Astrocyte of the spinal cord (primary cell): ENCODE data around the gene UBAC2.

Experiments used
- DNase-seq: peaks from one replicate; pipeline ENCODE4 v3.0.0; 2011; ENCODE audit warnings: low read depth, low spot score
- H3K4me3 ChIP-seq: 2 replicates; pipeline ENCODE4 v1.5.1; 2011; ENCODE audit warnings: low read depth, mild to moderate bottlenecking, low read length, moderate library complexity
- in situ Hi-C: cut with HindIII; loops from 2 replicates; pipeline ENCODE4 v1.10.0; 2017; ENCODE audit warnings: low sequenced_read_pairs
- TF ChIP-seq, protein P1 (sequence below): IDR thresholded peaks from 2 replicates; pipeline ENCODE4 v1.5.1; 2012; ENCODE audit warnings: low read depth, mild to moderate bottlenecking, low read length, inconsistent platforms

UBAC2 gene

DNA sequence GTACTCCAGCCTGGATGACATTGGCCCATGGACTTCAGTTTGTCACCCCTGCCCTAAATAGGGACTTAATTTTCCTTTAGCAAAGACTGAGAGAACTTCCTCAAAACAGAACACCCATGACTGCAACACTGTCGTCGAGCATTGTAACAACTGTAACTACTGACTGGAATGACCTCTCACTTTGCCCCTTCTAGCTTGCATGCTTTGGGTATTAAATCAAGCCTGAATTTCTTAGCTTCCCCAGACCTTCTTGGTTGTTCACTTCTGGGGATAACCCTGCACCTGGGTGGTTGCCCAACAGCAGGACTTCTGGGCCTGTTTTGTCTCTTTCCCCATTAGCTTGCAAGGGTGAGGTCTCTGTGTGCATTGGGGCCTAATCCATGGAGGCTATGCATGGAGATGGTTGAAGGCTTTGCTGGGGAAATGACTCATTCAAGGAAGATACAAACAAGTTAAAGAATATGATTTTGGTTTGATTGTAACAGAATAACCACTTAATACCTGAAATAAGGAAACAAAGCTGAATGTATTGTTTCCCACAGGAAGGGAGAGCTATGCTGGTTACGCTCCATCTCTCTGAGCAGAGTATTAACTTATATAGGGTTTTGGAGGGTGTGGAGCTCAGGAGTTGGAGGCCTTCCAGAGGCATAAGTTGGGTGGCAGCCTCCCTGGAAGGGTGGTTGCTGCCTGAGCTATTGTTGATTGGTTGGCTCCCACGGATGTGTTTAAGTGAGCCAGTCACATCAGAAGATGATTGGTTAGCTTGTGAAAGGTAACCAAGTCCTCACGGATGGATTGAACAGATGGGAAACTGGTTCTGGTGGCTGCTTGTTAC is 34.7 kb upstream of the UBAC2 start:
- TF ChIP-seq, protein P1, sequence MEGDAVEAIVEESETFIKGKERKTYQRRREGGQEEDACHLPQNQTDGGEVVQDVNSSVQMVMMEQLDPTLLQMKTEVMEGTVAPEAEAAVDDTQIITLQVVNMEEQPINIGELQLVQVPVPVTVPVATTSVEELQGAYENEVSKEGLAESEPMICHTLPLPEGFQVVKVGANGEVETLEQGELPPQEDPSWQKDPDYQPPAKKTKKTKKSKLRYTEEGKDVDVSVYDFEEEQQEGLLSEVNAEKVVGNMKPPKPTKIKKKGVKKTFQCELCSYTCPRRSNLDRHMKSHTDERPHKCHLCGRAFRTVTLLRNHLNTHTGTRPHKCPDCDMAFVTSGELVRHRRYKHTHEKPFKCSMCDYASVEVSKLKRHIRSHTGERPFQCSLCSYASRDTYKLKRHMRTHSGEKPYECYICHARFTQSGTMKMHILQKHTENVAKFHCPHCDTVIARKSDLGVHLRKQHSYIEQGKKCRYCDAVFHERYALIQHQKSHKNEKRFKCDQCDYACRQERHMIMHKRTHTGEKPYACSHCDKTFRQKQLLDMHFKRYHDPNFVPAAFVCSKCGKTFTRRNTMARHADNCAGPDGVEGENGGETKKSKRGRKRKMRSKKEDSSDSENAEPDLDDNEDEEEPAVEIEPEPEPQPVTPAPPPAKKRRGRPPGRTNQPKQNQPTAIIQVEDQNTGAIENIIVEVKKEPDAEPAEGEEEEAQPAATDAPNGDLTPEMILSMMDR: no peak
- in situ Hi-C loops: no loop called here
- H3K4me3 ChIP-seq: no peak overlapping the region
- no peak for DNase-seq

DNA sequence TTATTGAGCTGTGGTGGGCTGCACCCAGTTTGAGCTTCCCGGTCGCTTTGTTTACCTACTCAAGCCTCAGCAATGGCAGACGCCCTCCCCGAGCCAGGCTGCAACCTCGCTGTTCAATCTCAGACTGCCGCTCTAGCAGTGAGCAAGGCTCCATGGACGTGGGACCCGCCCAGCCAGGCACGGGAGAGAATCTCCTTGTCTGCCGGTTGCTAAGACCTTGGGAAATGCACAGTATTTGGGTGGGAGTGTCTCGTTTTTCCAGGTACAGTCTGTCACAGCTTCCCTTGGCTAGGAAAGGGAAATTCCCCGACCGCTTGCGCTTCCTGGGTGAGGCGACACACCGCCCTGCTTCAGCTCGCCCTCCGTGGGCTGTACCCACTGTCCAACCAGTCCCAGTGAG is 27.7 kb upstream of the UBAC2 start:
- no peak for DNase-seq
- in situ Hi-C loops: no loop called here
- TF ChIP-seq, protein P1: no peak
- no peak overlapping the region for H3K4me3 ChIP-seq

DNA sequence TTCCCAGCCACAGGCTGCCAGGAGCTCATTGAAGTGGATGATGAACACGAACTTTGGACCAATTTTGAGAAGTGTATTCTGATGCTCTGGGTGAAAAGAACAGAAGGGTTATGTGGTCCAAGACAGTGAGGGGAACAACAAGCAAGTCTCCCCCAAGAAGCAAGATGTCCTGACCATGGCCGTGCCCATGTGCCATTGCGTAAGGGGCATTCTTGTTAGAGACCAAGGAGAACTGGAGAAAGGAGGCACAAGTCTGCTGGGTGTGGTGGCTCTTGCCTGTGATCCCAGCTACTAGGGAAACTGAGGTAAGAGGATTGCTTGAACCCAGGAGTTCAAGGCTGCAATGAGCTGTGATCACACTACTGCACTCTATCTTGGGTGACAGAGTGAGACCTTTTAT is 27.0 kb upstream of the UBAC2 start:
- DNase-seq: no peak
- TF ChIP-seq, protein P1: no peak
- in situ Hi-C loops: no loop called here
- H3K4me3 ChIP-seq: no peak overlapping the region

DNA sequence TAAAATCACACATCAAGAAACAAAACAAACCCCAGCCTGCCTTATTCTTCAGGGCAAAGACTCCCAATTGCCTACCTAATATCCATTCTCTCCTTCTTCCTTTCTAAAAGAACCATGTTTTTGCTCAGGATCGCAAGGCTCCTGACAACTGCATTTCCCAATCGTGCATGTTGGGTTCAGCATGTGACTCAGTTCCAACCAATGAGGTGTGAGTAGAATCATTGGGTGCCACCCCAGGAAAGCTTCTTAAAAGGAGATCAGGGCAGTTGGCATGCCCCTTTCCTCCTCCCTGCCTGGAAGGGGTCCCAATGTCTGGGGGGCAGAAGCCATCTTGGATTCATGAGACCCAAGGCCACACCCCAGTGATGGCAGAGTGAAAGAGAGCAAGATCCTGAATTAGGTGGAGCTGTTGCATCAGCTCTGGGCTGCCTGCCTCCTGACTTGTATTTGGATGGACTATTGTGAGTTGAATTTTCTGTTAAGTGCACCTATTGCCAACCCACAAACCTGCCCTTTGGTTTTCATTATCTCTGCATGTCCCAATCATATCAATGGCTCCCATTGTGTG is 26.0 kb upstream of the UBAC2 start:
- TF ChIP-seq, protein P1: no peak
- DNase-seq: no peak
- in situ Hi-C loops: no loop called here

DNA sequence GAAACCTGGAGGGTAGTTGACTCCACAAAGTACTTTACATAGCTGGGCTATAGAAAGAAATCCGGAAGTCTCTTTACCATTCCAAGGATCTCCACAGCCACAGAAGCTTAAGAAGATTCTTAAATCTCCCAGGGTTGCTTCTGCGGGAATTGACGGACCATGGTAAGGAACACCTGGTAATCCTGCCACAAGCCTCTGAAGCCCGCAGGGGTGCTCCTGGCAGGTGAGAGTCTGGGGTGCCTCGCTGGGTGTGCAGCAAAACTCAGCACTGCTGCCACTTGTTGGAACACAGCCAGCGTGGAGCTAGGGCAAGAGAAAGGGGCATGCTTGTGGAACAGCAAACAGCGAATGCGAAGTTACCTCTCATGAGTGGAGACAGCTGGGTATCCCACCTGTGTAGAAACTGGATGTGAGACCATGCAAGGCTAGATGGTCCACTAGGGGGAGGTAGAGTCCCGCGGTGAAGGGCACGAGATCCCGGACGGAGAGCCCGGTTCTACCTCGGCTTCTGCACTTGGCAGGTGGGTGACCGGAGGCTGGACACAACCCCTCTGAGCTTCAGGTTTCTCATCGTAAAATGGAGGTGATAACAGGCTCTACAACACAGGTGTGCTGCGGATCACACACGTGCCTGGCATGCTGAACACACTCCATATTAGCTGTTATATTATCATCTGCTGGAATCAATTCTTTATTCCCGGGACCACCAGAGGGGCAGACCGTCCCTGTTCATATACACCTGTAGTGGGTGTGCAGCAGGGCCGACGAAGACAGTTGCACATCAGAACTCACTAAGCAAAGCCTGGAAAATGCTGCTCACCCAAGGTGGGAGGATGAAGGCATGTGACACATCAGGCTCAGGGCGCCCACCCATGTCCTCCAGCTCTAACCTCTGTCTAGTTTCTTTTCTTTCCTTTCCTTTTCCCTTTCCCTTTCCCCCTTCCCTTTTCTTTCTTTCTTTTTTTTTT is 24.1 kb upstream of the UBAC2 start:
- DNase-seq: peak; percentile 42
- H3K4me3 ChIP-seq: no peak overlapping the region
- in situ Hi-C loops: no loop called here
- TF ChIP-seq, protein P1: peak; percentile 96

More for the DNA sequence above, 26.0 kb upstream of the UBAC2 start:
- H3K4me3 ChIP-seq: no peak overlapping the region

DNA sequence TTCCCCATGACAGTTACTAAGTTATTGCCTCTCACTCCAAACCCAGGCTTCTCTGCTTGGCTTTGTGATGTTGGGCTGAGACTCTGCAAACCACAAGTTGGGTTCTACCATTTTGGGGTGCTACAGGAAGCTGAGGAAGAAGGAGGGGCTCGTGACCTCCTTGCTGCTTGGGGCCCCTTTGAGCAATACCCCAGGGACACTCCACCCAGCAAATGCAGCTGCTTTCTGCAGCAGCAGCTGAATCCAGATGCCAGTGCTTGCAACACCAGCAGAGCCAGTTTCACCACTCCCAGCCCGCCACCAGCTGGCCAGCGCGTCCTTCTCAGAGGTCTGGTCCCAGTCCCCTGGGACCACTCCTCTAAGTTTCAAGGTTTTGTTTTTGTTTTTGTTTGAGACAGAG is 22.0 kb upstream of the UBAC2 start:
- TF ChIP-seq, protein P1: no peak
- DNase-seq: no peak
- H3K4me3 ChIP-seq: no peak overlapping the region
- in situ Hi-C loops: no loop called here
